BLaER1 treated with 17β-estradiol and CSF1 and Interleukin-3, amounts not matched to agents 10 nM and 100 nM (cell line): ENCODE data around the gene FOS.
A peak's percentile ranks its signal among the peaks of the same experiment; 100 is the strongest.

Experiments used
- H3K27ac ChIP-seq, 11 experiments: shearing (Covaris generic); formaldehyde crosslinking; 2 replicates each; pipeline ENCODE4 v1.8.1; 2022
- H3K27me3 ChIP-seq, 11 experiments: shearing (Covaris generic); formaldehyde crosslinking; 2 replicates each; pipeline ENCODE4 v1.8.1; 2022
- H3K36me3 ChIP-seq, 11 experiments: shearing (Covaris generic); formaldehyde crosslinking; 2 replicates each; pipeline ENCODE4 v1.8.1; 2022
- H3K4me1 ChIP-seq, 10 experiments: shearing (Covaris generic); formaldehyde crosslinking; 2 replicates each; pipeline ENCODE4 v1.8.1; 2022
- H3K4me2 ChIP-seq, 11 experiments: shearing (Covaris generic); formaldehyde crosslinking; 2 replicates each; pipeline ENCODE4 v1.8.1; 2022
- H3K4me3 ChIP-seq, 10 experiments: shearing (Covaris generic); formaldehyde crosslinking; 2 replicates each; pipeline ENCODE4 v1.8.1; 2022
- H3K9ac ChIP-seq, 11 experiments: shearing (Covaris generic); formaldehyde crosslinking; 2 replicates each; pipeline ENCODE4 v1.8.1; 2022
- H3K9me3 ChIP-seq, 11 experiments: shearing (Covaris generic); formaldehyde crosslinking; replicated peaks in 1 of 11; 2 replicates each; pipeline ENCODE4 v1.8.1; 2022
- H4K20me1 ChIP-seq, 11 experiments: shearing (Covaris generic); formaldehyde crosslinking; 2 replicates each; pipeline ENCODE4 v1.8.1; 2022
- Cebpa-rat ChIP-seq, 11 experiments: shearing (Covaris generic); IDR thresholded peaks; 2 replicates each; pipeline ENCODE4 v1.8.1; 2022

The FOS gene

DNA sequence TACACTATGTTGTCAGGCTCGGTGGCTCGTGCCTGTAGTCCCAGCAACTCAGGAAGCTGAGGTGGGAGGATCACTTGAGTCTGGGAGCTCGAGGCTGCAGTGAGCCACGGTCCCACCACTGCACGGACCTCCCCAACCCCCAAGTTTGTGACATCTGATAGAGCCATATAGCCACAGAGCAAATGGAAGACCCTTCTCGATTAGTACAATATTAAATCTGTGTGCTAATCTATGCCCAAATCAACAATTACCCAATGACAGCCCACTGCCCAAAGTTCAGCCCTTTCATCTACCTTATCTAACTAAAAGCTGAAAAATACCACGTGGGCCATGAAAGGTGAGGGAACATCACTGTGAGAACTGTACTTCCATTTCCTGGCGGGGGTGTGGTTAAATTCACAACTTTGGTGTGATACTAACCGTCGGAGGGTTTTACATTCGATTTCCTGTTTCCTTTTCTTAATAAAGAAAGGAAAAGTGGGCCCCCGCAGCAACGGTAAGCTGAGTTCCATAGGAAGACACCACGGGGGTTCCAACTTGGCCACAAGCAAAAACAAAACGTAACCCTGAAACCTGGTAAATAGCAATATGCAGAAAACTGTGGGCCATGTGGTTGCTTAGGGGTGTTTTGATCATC is 31.2 kb upstream of the FOS start:
- Histone ChIP-seq H3K9me3 (peaks cover 0 to 8% (median 0%) of the 10 kb centered on the region in 11 experiments; a peak in 2 of 22 replicates), H3K4me3 (no peak overlapping the region; a peak in 1 of 20 replicates), H3K36me3 (no peaks in the 10 kb centered on the region), H3K4me2 (peak overlapping the region; percentile 49 to 78 (median 66)), H3K27me3 (no peaks in the 10 kb centered on the region), H3K9ac (peak overlapping the region in 7 of 11 experiments; percentile 16 to 56 (median 29); a peak in 11 of 22 replicates), H3K27ac (peak overlapping the region in 9 of 11 experiments; percentile 21 to 66 (median 57); a peak in 17 of 22 replicates), H3K4me1 (peaks cover 25 to 53% (median 49%) of the 10 kb centered on the region in 10 experiments), H4K20me1 (no peaks in the 10 kb centered on the region)
- TF ChIP-seq Cebpa-rat (IDR thresholded peaks at IDR 0.05), result no peak

DNA sequence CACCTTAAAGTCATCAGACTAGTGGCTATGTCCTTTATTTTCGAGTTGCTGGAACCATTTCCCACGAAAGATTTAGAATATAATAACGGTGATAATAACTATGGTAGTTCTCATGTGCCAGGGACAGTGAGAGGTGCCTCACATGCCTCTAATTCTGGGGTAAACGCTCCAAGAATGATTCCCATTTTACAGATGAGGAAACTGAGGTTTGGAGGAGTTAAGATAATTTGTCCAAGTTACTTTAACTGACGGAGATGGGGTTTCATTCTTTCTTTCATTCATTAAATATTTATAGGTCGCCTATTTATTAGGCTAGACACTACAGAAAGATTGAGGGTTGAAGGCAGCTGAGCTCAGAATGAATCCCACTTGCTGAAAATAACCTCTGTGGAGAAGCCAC is 30.7 kb upstream of the FOS start:
- no peak for TF ChIP-seq Cebpa-rat (IDR thresholded peaks at IDR 0.05)
- H3K9me3 ChIP-seq, result peaks cover 0 to 8% (median 0%) of the 10 kb centered on the region in 11 experiments; a peak in 2 of 22 replicates
- H3K27me3 ChIP-seq, result no peaks in the 10 kb centered on the region
- peak overlapping the region in 7 of 11 experiments; percentile 16 to 56 (median 29); a peak in 9 of 22 replicates for H3K9ac ChIP-seq
- no peaks in the 10 kb centered on the region for H4K20me1 ChIP-seq
- peak overlapping the region in 9 of 11 experiments; percentile 21 to 66 (median 57); a peak in 17 of 22 replicates for H3K27ac ChIP-seq
- H3K4me2 ChIP-seq, result peak overlapping the region; percentile 49 to 78 (median 66); a peak in 21 of 22 replicates
- H3K4me1 ChIP-seq, result peaks cover 25 to 48% (median 44%) of the 10 kb centered on the region in 10 experiments
- H3K4me3 ChIP-seq, result no peak overlapping the region
- no peaks in the 10 kb centered on the region for H3K36me3 ChIP-seq

DNA sequence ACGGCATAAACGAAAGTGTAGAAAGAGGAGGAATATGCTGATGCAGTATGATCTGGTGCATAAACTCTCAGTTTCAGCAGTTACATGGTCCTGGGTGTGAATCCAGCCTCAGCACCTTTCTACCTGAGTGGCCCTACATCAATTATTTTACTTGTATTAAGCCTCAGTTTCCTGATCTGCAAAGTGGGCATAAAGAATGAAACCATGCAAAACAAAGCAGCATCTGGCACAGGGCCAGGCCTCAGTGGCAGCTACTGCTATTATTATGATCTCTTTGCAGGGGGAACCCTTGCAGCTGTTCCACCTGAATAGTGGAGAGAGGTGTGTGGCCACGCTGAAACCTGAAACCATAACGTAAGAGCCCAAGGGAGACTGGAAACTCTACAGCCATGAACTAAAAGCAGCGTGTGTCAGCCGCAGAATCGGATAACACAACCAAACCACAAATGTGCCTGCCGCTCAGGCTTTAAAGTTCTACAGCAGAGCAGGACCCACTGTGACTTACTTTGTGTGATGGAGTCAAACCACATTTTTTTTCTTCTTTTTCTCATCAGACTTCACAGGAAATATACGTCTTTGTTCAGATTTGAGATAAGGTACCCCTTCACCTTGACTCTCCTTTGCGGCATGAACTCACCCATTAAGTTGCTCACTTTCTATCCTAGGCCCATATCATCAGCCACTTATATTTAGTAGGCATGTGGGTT is 29.2 kb upstream of the FOS start:
- H4K20me1 ChIP-seq, result no peaks in the 10 kb centered on the region
- H3K4me2 ChIP-seq, result peak overlapping the region; percentile 31 to 73 (median 61)
- peaks cover 28 to 49% (median 45%) of the 10 kb centered on the region in 10 experiments for H3K4me1 ChIP-seq
- no peaks in the 10 kb centered on the region for H3K36me3 ChIP-seq
- no peaks in the 10 kb centered on the region for H3K27me3 ChIP-seq
- peaks cover 0 to 8% (median 0%) of the 10 kb centered on the region in 11 experiments; a peak in 2 of 22 replicates for H3K9me3 ChIP-seq
- no peak for TF ChIP-seq Cebpa-rat (IDR thresholded peaks at IDR 0.05)
- H3K27ac ChIP-seq, result peak overlapping the region in 7 of 11 experiments; percentile 9 to 51 (median 21); a peak in 11 of 22 replicates
- no peak overlapping the region for H3K4me3 ChIP-seq
- peak overlapping the region in 5 of 11 experiments; percentile 1 to 25 (median 2); a peak in 7 of 22 replicates for H3K9ac ChIP-seq

DNA sequence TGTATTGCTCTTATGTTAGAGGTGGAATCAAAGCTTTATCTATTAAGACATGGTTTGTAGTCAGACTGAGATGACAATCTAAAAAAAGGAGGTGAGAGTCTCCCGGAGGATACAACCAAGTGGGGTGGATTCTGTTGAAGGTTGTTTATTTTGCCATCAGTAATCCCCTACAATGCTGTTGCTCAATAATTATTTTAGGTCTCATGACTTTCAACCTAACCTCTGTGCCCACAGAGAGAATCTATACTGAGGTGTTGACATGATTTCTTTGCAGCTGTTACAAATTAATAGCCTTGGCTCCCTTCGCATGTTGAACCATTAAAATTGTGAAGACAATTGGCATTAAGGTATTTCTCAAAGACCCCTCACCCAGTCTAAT is 28.7 kb upstream of the FOS start:
- no peaks in the 10 kb centered on the region for H3K27me3 ChIP-seq
- H3K9ac ChIP-seq, result peak overlapping the region in 5 of 11 experiments; percentile 1 to 25 (median 2); a peak in 5 of 22 replicates
- peaks cover 0 to 8% (median 0%) of the 10 kb centered on the region in 11 experiments; a peak in 2 of 22 replicates for H3K9me3 ChIP-seq
- H3K4me1 ChIP-seq, result peaks cover 33 to 54% (median 50%) of the 10 kb centered on the region in 10 experiments
- 0 out of 22 replicates have a peak, but pooled peaks of 1 of the 11 experiments have one; percentile 34 for TF ChIP-seq Cebpa-rat (IDR thresholded peaks at IDR 0.05)
- H3K27ac ChIP-seq, result peak overlapping the region in 7 of 11 experiments; percentile 9 to 51 (median 21); a peak in 10 of 22 replicates
- H3K4me2 ChIP-seq, result peak overlapping the region; percentile 31 to 73 (median 61); a peak in 20 of 22 replicates
- no peaks in the 10 kb centered on the region for H3K36me3 ChIP-seq
- no peaks in the 10 kb centered on the region for H4K20me1 ChIP-seq
- H3K4me3 ChIP-seq, result no peak overlapping the region

DNA sequence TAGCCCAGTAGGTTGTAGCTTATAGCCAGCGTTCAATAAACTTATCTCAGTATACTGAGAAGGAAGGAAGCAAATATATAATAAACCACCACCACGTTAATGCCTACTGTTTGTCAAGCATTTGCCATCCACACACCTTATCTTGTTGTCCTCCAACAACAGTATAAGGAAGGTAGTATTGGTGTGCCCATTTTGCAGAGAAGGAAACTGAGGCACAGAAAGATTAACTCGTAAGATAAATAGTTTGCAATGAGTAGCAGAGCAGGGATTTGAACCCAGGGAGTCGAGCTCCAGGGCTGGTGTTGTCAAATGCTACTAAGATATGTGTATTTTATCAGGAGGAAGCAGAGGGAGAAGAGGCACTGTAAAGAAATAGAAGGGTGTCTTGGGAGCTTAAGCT is 27.8 kb upstream of the FOS start:
- H3K4me2 ChIP-seq, result no peak overlapping the region
- no peaks in the 10 kb centered on the region for H4K20me1 ChIP-seq
- H3K36me3 ChIP-seq, result no peaks in the 10 kb centered on the region
- H3K27me3 ChIP-seq, result no peaks in the 10 kb centered on the region
- no peak overlapping the region for H3K4me3 ChIP-seq
- H3K4me1 ChIP-seq, result peaks cover 41 to 59% (median 54%) of the 10 kb centered on the region in 10 experiments
- peak overlapping the region in 2 of 11 experiments; percentile 21 to 43; a peak in 1 of 22 replicates for H3K27ac ChIP-seq
- peaks cover 0 to 1% (median 0%) of the 10 kb centered on the region in 11 experiments; a peak in 1 of 22 replicates for H3K9me3 ChIP-seq
- no peak overlapping the region for H3K9ac ChIP-seq
- no peak for TF ChIP-seq Cebpa-rat (IDR thresholded peaks at IDR 0.05)

DNA sequence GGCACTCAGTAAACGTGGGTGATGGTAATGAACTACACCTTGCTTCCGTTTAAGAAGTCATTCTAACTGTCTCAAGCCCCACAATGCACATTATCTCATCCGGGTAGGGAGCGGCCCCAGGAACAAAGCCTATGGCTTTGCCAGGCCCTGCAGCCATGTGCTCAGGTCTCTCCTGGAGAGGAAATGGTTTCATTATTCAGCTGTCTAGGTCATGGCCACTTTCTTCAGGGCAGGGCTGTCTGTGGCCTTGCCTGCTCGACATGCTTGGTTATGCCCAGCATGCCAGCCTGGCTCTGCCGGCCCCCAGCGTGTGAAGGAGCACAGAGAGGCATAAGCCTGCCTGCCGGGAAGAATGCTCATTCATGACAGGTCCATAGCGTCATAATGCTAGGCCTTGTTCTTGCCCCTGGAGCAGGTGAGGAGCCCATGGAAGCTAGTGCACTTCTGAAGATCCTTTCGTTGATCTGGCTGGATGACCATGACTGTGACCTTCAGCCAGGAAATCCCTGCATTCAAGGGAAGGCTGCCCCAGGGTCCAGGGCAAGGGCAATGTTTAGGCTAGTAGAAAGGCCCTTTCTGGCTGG is 26.3 kb upstream of the FOS start:
- no peaks in the 10 kb centered on the region for H4K20me1 ChIP-seq
- no peaks in the 10 kb centered on the region for H3K36me3 ChIP-seq
- TF ChIP-seq Cebpa-rat (IDR thresholded peaks at IDR 0.05), result no peak
- no peak overlapping the region; a peak in 1 of 22 replicates for H3K27ac ChIP-seq
- no peak overlapping the region for H3K9ac ChIP-seq
- no peaks in the 10 kb centered on the region for H3K27me3 ChIP-seq
- H3K4me3 ChIP-seq, result no peak overlapping the region
- peaks cover 46 to 57% (median 50%) of the 10 kb centered on the region in 10 experiments for H3K4me1 ChIP-seq
- no peaks in the 10 kb centered on the region for H3K9me3 ChIP-seq
- no peak overlapping the region for H3K4me2 ChIP-seq

DNA sequence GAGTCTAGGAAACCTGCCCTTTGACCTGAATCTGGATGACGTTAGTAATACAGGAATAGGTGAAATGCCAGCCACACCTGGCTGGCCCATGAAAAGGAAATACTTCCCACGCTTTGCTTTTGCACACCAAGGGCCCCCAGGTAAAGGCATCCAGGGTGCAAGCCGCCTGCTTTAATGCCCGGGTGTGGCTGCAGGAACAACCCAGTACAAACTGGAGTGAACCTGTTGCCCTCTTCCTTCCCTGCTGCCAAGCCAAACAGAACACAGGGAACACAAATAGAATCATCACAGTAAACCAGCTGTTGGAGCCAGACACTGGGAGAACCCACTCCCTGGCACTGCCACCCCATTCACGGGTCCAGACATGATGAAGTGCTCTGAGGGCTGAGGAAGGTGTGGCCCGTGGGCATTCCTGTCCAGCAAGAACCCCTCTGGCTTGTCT is 24.2 kb upstream of the FOS start:
- Histone ChIP-seq H3K4me1 (peaks cover 43 to 55% (median 48%) of the 10 kb centered on the region in 10 experiments), H3K27ac (no peak overlapping the region), H3K9ac (no peak overlapping the region), H3K4me2 (peak overlapping the region in 9 of 11 experiments; percentile 4 to 73 (median 32); a peak in 12 of 22 replicates), H3K36me3 (no peaks in the 10 kb centered on the region), H3K9me3 (no peaks in the 10 kb centered on the region), H3K27me3 (no peaks in the 10 kb centered on the region), H4K20me1 (no peaks in the 10 kb centered on the region), H3K4me3 (no peak overlapping the region)
- no peak for TF ChIP-seq Cebpa-rat (IDR thresholded peaks at IDR 0.05)

DNA sequence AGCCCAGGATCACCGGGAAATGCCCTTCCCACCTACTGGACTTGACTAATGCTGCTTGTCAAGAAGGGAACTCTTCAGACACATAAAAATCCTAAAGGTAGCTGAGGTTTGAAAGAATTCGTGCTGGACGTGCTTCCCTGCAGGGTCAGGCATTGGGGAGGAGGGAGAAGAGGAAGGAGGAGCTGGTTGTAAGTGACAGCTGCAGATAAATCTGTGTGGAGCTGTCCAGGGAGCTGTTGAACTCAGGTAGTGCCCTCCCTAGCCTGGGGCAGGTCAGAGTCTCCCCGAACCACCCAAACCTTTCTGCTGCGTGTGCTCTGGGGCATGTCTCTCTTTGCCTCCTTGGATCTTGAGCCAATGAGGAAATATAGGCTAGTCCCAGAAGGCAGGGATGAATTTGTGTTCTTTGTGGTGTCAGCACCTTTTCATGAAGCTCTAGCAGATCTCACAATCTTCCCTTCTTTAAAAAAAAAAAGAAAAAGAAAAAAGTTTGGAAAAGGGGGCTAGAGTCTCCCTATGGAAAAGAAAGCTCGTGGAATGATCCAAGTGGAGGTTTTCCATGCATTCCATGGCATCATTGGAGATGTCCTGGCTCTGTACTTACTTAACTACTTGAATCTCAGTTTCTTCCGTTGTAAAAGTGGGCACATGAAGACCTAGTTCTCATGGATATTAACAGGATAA is 23.6 kb upstream of the FOS start:
- peak overlapping the region in 9 of 11 experiments; percentile 4 to 73 (median 32); a peak in 12 of 22 replicates for H3K4me2 ChIP-seq
- no peak overlapping the region for H3K27ac ChIP-seq
- H3K4me1 ChIP-seq, result peaks cover 43 to 55% (median 48%) of the 10 kb centered on the region in 10 experiments

More for the DNA sequence above, 23.6 kb upstream of the FOS start:
- TF ChIP-seq Cebpa-rat (IDR thresholded peaks at IDR 0.05), result no peak
- H3K9ac ChIP-seq, result no peak overlapping the region
- H3K36me3 ChIP-seq, result no peaks in the 10 kb centered on the region
- H3K9me3 ChIP-seq, result no peaks in the 10 kb centered on the region
- no peaks in the 10 kb centered on the region for H3K27me3 ChIP-seq
- H4K20me1 ChIP-seq, result no peaks in the 10 kb centered on the region
- no peak overlapping the region for H3K4me3 ChIP-seq
